ENCODE data around the gene TCN2. TPM values are rescaled to one million over a fixed set of nuclear protein-coding genes. Genes with fewer than 3 reads are reported as not detected.
A peak's percentile ranks its signal among the peaks of the same experiment; 100 is the strongest.

TCN2 gene
- total and polyA plus RNA-seq, 2 of the 4 experiments (the other 2 are of a cell fraction): 1.3 to 3.6 TPM

DNA sequence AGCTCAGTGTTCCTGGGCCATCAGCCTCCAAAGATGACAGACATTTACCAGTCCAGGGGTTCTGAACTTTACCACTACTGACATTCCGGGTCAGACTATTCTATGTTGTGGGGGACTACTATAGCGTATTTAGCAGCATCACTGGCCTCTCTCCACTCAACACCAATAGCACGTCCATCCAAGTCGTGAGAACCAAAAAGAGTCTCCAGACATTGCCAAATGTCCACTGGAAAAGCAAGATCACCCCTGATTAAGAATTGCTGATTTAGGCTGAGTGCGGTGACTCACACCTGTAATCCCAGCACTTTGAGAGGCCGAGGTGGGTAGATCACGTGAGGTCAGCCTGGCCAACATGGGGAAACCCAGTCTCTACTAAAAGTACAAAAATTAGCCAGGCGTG is 20.6 kb upstream of the TCN2 start:
- Histone ChIP-seq H2AFZ (replicated peaks; ENCODE audit: low read length, poor library complexity) (no peak overlapping the region), H3K4ac (ENCODE audit: low read depth, low read length) (no peak overlapping the region), H2BK5ac (ENCODE audit: low read depth, low read length, poor library complexity, severe bottlenecking) (no peak overlapping the region), H2AK5ac (ENCODE audit: low read depth, low read length) (no peak overlapping the region), H2BK20ac (ENCODE audit: low read depth, low read length) (no peak overlapping the region), H4K91ac (ENCODE audit: insufficient read depth, low read depth, low read length) (no peak overlapping the region), H3K27me3 (ENCODE audit: control insufficient read depth, insufficient read depth, low read length) (no peaks in the 10 kb centered on the region), H2BK15ac (ENCODE audit: low read depth, low read length) (no peak overlapping the region), H3K23ac (ENCODE audit: low read depth, low read length) (no peak overlapping the region), H3K36me3 (ENCODE audit: control insufficient read depth, insufficient read depth, low read length) (peaks cover 74% of the 10 kb centered on the region), H3K27ac (ENCODE audit: insufficient read depth, low read length) (no peak overlapping the region), H4K20me1 (ENCODE audit: insufficient read depth, low read length) (peaks cover 18% of the 10 kb centered on the region), H2BK120ac (ENCODE audit: low read depth, low read length) (no peak overlapping the region), H4K8ac (ENCODE audit: low read depth in 2 of 2, low read length in 2 of 2) (no peak overlapping the region), H4K5ac (ENCODE audit: low read depth, low read length) (no peak overlapping the region), H3K4me3 (ENCODE audit: insufficient read depth, low read depth, low read length) (no peak overlapping the region), H2AK9ac (replicated peaks; ENCODE audit: low read depth, low read length, poor library complexity) (peak overlapping the region; percentile 75), H3K4me1 (ENCODE audit: control insufficient read depth, insufficient read depth, low read length) (no peaks in the 10 kb centered on the region), H3K4me2 (ENCODE audit: low read depth, low read length) (no peak overlapping the region), H3K9ac (ENCODE audit: low read depth, low read length) (no peak overlapping the region), H3K14ac (replicated peaks; ENCODE audit: low read depth, low read length) (no peak overlapping the region), H3K79me1 (ENCODE audit: low read depth in 1 of 2, low read length in 2 of 2) (peaks cover 32 to 40% of the 10 kb centered on the region in 2 experiments), H3K56ac (ENCODE audit: extremely low read depth, insufficient read depth, low read length) (no peak overlapping the region), H3K9me1 (ENCODE audit: insufficient read depth, low read length) (0 out of 2 replicates have a peak, but pooled peaks cover 4% of the 10 kb centered on the region), H3K18ac (ENCODE audit: low read depth, low read length) (no peak overlapping the region), H3K9me3 (ENCODE audit: control insufficient read depth, insufficient read depth, low read length) (no peaks in the 10 kb centered on the region)
- WGBS, 2 experiments (ENCODE audit: extremely low coverage in 2 of 2, insufficient read length in 1 of 2): no CpG with 5 or more reads among the region's 8 CpGs
- intact Hi-C loops (cut with micrococcal nuclease) (no loop called here), dilution Hi-C loops (cut with HindIII; ENCODE audit: low sequenced_read_pairs, unreplicated experiment) (no loop called here), in situ Hi-C loops (cut with MboI; ENCODE audit: low sequenced_read_pairs) (no loop called here)
- DNase-seq (no peak), ATAC-seq (ENCODE audit: low read depth) (no peak)
- POLR2A ChIA-PET (ENCODE audit: unreplicated experiment): no interaction called here
- no TSS peak for BruUV-seq (replicated peaks)
- TF ChIP-seq RFX5 (IDR thresholded peaks at IDR 0.05; ENCODE audit: low read depth, low read length) (no peak), SMC3 (IDR thresholded peaks at IDR 0.05; ENCODE audit: low read depth, low read length) (no peak), BHLHE40 (IDR thresholded peaks at IDR 0.05; ENCODE audit: low read depth, low read length) (no peak), MXI1 (IDR thresholded peaks at IDR 0.05; ENCODE audit: borderline replicate concordance, low read depth, low read length) (no peak), NFE2L2 (IDR thresholded peaks at IDR 0.05; ENCODE audit: low read depth, low read length) (no peak), MAFK (IDR thresholded peaks at IDR 0.05; ENCODE audit: low read depth, low read length) (no peak), RAD21 (IDR thresholded peaks at IDR 0.05; ENCODE audit: low read length) (no peak)
- TF ChIP-seq, protein P1, sequence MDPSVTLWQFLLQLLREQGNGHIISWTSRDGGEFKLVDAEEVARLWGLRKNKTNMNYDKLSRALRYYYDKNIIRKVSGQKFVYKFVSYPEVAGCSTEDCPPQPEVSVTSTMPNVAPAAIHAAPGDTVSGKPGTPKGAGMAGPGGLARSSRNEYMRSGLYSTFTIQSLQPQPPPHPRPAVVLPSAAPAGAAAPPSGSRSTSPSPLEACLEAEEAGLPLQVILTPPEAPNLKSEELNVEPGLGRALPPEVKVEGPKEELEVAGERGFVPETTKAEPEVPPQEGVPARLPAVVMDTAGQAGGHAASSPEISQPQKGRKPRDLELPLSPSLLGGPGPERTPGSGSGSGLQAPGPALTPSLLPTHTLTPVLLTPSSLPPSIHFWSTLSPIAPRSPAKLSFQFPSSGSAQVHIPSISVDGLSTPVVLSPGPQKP (IDR thresholded peaks at IDR 0.05; ENCODE audit: borderline replicate concordance, low read depth, low read length): no peak
- CTCF ChIA-PET: no interaction called here
